HEK293 (cell line): ENCODE data around the gene EBLN2.
A peak's percentile ranks its signal among the peaks of the same experiment; 100 is the strongest.

ENCODE experiments used
- CTCF ChIA-PET: fragments of 350-600 bp; formaldehyde crosslinking; extraction: SDS; loops from one replicate; lab custom pipeline; 2021; ENCODE audit warnings: antibody characterized with exemption; lab: Yijun Ruan, JAX
- POLR2A ChIA-PET: fragments of 300-600 bp; formaldehyde crosslinking; extraction: SDS; loops from one replicate; lab custom pipeline; 2020; ENCODE audit warnings: antibody characterized with exemption, inconsistent platforms; lab: Yijun Ruan, JAX
- H3K27ac ChIP-seq: fragments of 200-500 bp; sonication (Bioruptor generic); 2 replicates; pipeline ENCODE4 v1.5.1; 2014; ENCODE audit warnings: low read depth, low read length, control low read depth, inconsistent platforms; ENCODE audit errors: extremely low read depth
- H3K36me3 ChIP-seq, 2 experiments: fragments of 200-500 bp in 1 of 2; sonication (Bioruptor generic) in 1 of 2; 1 replicate in 1 of 2; 2 replicates in 1 of 2; pipeline ENCODE4 v1.5.1; 2014 to 2017; ENCODE audit warnings: inconsistent platforms in 2 of 2, low read length in 2 of 2; ENCODE audit not compliant: control insufficient read depth in 2 of 2, insufficient read depth in 1 of 2
- H3K4me1 ChIP-seq: fragments of 200-500 bp; sonication (Bioruptor generic); 2 replicates; pipeline ENCODE4 v1.5.1; 2014; ENCODE audit warnings: mild to moderate bottlenecking, low read length, inconsistent platforms; ENCODE audit not compliant: control insufficient read depth, insufficient read depth
- H3K4me3 ChIP-seq: 2 replicates; pipeline ENCODE4 v1.5.1; 2011; ENCODE audit warnings: low read depth, mild to moderate bottlenecking, control low read depth, low read length, moderate library complexity
- H3K9me3 ChIP-seq: fragments of 200-500 bp; sonication (Bioruptor generic); 2 replicates; pipeline ENCODE4 v1.5.1; 2014; ENCODE audit warnings: low read depth, low read length, inconsistent platforms; ENCODE audit not compliant: control insufficient read depth, insufficient read depth
- HOXA7 ChIP-seq: sonication (generic); formaldehyde crosslinking; IDR thresholded peaks from 2 replicates; pipeline ENCODE4 v1.8.1; 2022; ENCODE audit warnings: missing genetic modification reagents, borderline replicate concordance
- KLF1 ChIP-seq: fragments of 450-650 bp; formaldehyde crosslinking; IDR thresholded peaks from 2 replicates; pipeline ENCODE4 v1.5.1; 2016; ENCODE audit warnings: missing biosample characterization, missing genetic modification characterization
- KLF16 ChIP-seq: fragments of 450-650 bp; formaldehyde crosslinking; IDR thresholded peaks from 2 replicates; pipeline ENCODE4 v1.5.1; 2017; ENCODE audit warnings: missing biosample characterization, missing genetic modification characterization
- OVOL3 ChIP-seq: fragments of 450-650 bp; formaldehyde crosslinking; IDR thresholded peaks from 2 replicates; pipeline ENCODE4 v1.5.1; 2016; ENCODE audit warnings: missing biosample characterization, missing genetic modification characterization
- RBAK ChIP-seq: fragments of 450-650 bp; formaldehyde crosslinking; IDR thresholded peaks from 2 replicates; pipeline ENCODE4 v1.5.1; 2016; ENCODE audit warnings: missing biosample characterization, missing genetic modification characterization
- SCRT2 ChIP-seq: fragments of 450-650 bp; formaldehyde crosslinking; IDR thresholded peaks from 2 replicates; pipeline ENCODE4 v1.5.1; 2016; ENCODE audit warnings: missing biosample characterization, missing genetic modification characterization
- SP2 ChIP-seq: fragments of 450-650 bp; formaldehyde crosslinking; IDR thresholded peaks from 2 replicates; pipeline ENCODE4 v1.5.1; 2016; ENCODE audit warnings: missing biosample characterization, missing genetic modification characterization
- ZBTB20 ChIP-seq: fragments of 450-650 bp; formaldehyde crosslinking; IDR thresholded peaks from 2 replicates; pipeline ENCODE4 v1.5.1; 2016; ENCODE audit warnings: missing biosample characterization, missing genetic modification characterization
- ZFP69B ChIP-seq: fragments of 450-650 bp; formaldehyde crosslinking; IDR thresholded peaks from 2 replicates; pipeline ENCODE4 v1.5.1; 2016; ENCODE audit warnings: missing biosample characterization, missing genetic modification characterization
- ZNF114 ChIP-seq: fragments of 450-650 bp; formaldehyde crosslinking; IDR thresholded peaks from 2 replicates; pipeline ENCODE4 v1.5.0; 2017; ENCODE audit warnings: missing biosample characterization, missing genetic modification characterization
- ZNF132 ChIP-seq: fragments of 450-650 bp; formaldehyde crosslinking; IDR thresholded peaks from 2 replicates; pipeline ENCODE4 v1.5.1; 2017; ENCODE audit warnings: missing biosample characterization, missing genetic modification characterization, borderline replicate concordance
- ZNF16 ChIP-seq: fragments of 450-650 bp; formaldehyde crosslinking; IDR thresholded peaks from 2 replicates; pipeline ENCODE4 v1.5.1; 2016; ENCODE audit warnings: low read depth, missing biosample characterization, missing genetic modification characterization
- ZNF214 ChIP-seq: fragments of 450-650 bp; formaldehyde crosslinking; IDR thresholded peaks from 2 replicates; pipeline ENCODE4 v1.5.1; 2017; ENCODE audit warnings: missing biosample characterization, mild to moderate bottlenecking, missing genetic modification characterization, borderline replicate concordance
- ZNF221 ChIP-seq: fragments of 450-650 bp; formaldehyde crosslinking; IDR thresholded peaks from 2 replicates; pipeline ENCODE4 v1.5.1; 2017; ENCODE audit warnings: missing biosample characterization, missing genetic modification characterization, borderline replicate concordance
- ZNF302 ChIP-seq: fragments of 450-650 bp; formaldehyde crosslinking; IDR thresholded peaks from 2 replicates; pipeline ENCODE4 v1.5.1; 2016; ENCODE audit warnings: missing biosample characterization, missing genetic modification characterization, low read depth
- ZNF311 ChIP-seq: fragments of 450-650 bp; formaldehyde crosslinking; IDR thresholded peaks from 2 replicates; pipeline ENCODE4 v1.5.1; 2017; ENCODE audit warnings: missing biosample characterization, missing genetic modification characterization, borderline replicate concordance
- ZNF416 ChIP-seq: fragments of 450-650 bp; formaldehyde crosslinking; IDR thresholded peaks from 2 replicates; pipeline ENCODE4 v1.5.1; 2016; ENCODE audit warnings: missing biosample characterization, missing genetic modification characterization
- ZNF426 ChIP-seq: fragments of 450-650 bp; formaldehyde crosslinking; IDR thresholded peaks from 2 replicates; pipeline ENCODE4 v1.5.1; 2017; ENCODE audit warnings: missing biosample characterization, missing genetic modification characterization, mild to moderate bottlenecking, inconsistent platforms, moderate library complexity
- ZNF510 ChIP-seq: fragments of 450-650 bp; formaldehyde crosslinking; IDR thresholded peaks from 2 replicates; pipeline ENCODE4 v1.5.1; 2018; ENCODE audit warnings: mild to moderate bottlenecking, missing genetic modification characterization, missing biosample characterization; ENCODE audit not compliant: insufficient replicate concordance
- ZNF596 ChIP-seq: fragments of 450-650 bp; IDR thresholded peaks from 2 replicates; pipeline ENCODE4 v1.5.0; 2018; ENCODE audit warnings: missing biosample characterization, mild to moderate bottlenecking, missing genetic modification characterization, moderate library complexity
- ZNF600 ChIP-seq: fragments of 450-650 bp; formaldehyde crosslinking; IDR thresholded peaks from 2 replicates; pipeline ENCODE4 v1.5.1; 2016; ENCODE audit warnings: missing biosample characterization, missing genetic modification characterization
- ZNF626 ChIP-seq: fragments of 450-650 bp; sonication (Bioruptor Pico); formaldehyde crosslinking; IDR thresholded peaks from 2 replicates; pipeline ENCODE4 v1.5.1; 2018; ENCODE audit warnings: missing biosample characterization, missing genetic modification characterization, inconsistent platforms
- ZNF660 ChIP-seq: fragments of 450-650 bp; IDR thresholded peaks from 2 replicates; pipeline ENCODE4 v1.5.1; 2018; ENCODE audit warnings: missing biosample characterization, mild to moderate bottlenecking, missing genetic modification characterization
- ZNF707 ChIP-seq: fragments of 450-650 bp; formaldehyde crosslinking; IDR thresholded peaks from 2 replicates; pipeline ENCODE4 v1.5.1; 2016; ENCODE audit warnings: missing biosample characterization, missing genetic modification characterization
- ZNF76 ChIP-seq: fragments of 450-650 bp; formaldehyde crosslinking; IDR thresholded peaks from 2 replicates; pipeline ENCODE4; 2016; ENCODE audit warnings: low read depth, missing biosample characterization, missing genetic modification characterization, borderline replicate concordance
- TF ChIP-seq, protein P1 (sequence below): fragments of 450-650 bp; formaldehyde crosslinking; IDR thresholded peaks from 2 replicates; pipeline ENCODE4 v1.5.1; 2016; ENCODE audit warnings: missing biosample characterization, missing genetic modification characterization, borderline replicate concordance
- TF ChIP-seq, protein P2 (sequence below): fragments of 450-650 bp; formaldehyde crosslinking; IDR thresholded peaks from 2 replicates; pipeline ENCODE4 v1.5.1; 2016; ENCODE audit warnings: missing biosample characterization, missing genetic modification characterization

The EBLN2 gene

DNA sequence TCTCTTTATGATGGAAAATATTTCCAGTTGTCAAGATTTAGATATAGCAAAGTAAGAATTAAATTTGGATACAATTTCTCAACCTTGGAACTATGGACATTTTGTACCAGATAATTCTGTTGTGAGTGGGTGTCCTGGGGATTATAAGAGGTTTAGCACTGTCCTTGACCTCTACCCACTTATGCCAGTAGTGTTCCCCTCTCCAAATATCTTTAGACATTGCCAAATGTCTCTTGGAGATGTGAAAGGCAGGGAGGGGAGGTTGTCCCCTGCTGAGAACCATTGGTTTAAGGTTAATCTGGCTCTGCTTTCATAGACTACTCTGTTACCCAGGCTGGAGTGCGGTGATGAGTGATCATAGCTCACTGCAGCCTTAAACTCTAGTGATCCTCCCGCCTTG is at the start of gene EBLN2:
Gene EBLN2, plus strand, starts transcription at position 244 of the 400 bp plus-strand sequence. CDS start 423 bp downstream, outside the sequence.
- TF ChIP-seq KLF16 (tag by site-specific recombination) (no peak), ZNF114 (tag by site-specific recombination) (no peak), ZNF311 (no peak), ZNF596 (tag by site-specific recombination) (no peak), ZNF416 (tag by site-specific recombination) (no peak), ZNF660 (tag by site-specific recombination) (no peak), ZBTB20 (tag by site-specific recombination) (no peak)
- TF ChIP-seq, protein P1, sequence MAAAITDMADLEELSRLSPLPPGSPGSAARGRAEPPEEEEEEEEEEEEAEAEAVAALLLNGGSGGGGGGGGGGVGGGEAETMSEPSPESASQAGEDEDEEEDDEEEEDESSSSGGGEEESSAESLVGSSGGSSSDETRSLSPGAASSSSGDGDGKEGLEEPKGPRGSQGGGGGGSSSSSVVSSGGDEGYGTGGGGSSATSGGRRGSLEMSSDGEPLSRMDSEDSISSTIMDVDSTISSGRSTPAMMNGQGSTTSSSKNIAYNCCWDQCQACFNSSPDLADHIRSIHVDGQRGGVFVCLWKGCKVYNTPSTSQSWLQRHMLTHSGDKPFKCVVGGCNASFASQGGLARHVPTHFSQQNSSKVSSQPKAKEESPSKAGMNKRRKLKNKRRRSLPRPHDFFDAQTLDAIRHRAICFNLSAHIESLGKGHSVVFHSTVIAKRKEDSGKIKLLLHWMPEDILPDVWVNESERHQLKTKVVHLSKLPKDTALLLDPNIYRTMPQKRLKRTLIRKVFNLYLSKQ (tag by site-specific recombination) = no peak
- Histone ChIP-seq H3K4me1 (no peaks in the 10 kb centered on the region), H3K4me3 (no peak within 1 kb of the TSS), H3K9me3 (no peaks in the 10 kb centered on the region), H3K36me3 (peaks cover 5 to 47% of the 10 kb centered on the region in 2 experiments), H3K27ac (no peak within 1 kb of the TSS)
- CTCF ChIA-PET = interaction anchor here (0.7 kb wide), 2 partner anchors 42 to 131 kb away, joined by 3 to 4 read pairs; no protein-coding TSS in a partner anchor
- POLR2A ChIA-PET = no interaction called here

DNA sequence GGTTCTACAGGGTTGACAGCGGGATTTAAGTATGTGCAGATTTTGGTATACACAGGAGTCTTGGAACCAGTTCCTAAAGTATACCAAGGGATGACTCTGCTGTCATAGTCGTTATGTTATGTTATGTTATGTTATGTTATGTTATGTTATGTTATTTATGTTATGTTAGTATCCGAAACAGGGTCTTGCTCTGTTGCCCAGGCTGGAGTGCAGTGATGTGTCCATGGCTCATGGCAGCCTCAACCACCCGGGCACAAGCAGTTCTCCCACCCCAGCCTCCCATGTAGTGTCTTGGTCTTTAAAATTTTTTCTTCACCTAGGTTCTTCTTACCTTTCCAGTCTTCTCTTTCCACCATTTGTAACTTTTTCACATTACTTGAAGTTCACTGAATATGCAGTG is 43.2 kb upstream of the EBLN2 start:
- peaks cover 0 to 18% of the 10 kb centered on the region in 2 experiments; a peak in 2 of 3 replicates for H3K36me3 ChIP-seq
- POLR2A ChIA-PET = no interaction called here
- CTCF ChIA-PET = no interaction called here
- no peaks in the 10 kb centered on the region for H3K9me3 ChIP-seq
- no peak overlapping the region for H3K27ac ChIP-seq
- TF ChIP-seq KLF1 (tag by site-specific recombination) (no peak), ZNF132 (tag by site-specific recombination) (no peak), ZNF16 (tag by site-specific recombination) (no peak), ZFP69B (tag by site-specific recombination) (no peak), ZNF510 (tag by site-specific recombination) (no peak), ZNF214 (tag by site-specific recombination) (no peak), ZNF600 (peak; percentile 77; the same call in 1 of the 2 replicates)
- H3K4me1 ChIP-seq = no peaks in the 10 kb centered on the region
- H3K4me3 ChIP-seq = no peak overlapping the region

- POLR2A ChIA-PET = no interaction called here
- no peaks in the 10 kb centered on the region for H3K9me3 ChIP-seq
- peaks cover 0 to 18% of the 10 kb centered on the region in 2 experiments; a peak in 2 of 3 replicates for H3K36me3 ChIP-seq
- no peak for TF ChIP-seq RBAK (tag by site-specific recombination)
- no peak for TF ChIP-seq SP2 (tag by site-specific recombination)
- TF ChIP-seq SCRT2 (tag by site-specific recombination) = no peak
- no peak for TF ChIP-seq ZNF426
- TF ChIP-seq, protein P2, sequence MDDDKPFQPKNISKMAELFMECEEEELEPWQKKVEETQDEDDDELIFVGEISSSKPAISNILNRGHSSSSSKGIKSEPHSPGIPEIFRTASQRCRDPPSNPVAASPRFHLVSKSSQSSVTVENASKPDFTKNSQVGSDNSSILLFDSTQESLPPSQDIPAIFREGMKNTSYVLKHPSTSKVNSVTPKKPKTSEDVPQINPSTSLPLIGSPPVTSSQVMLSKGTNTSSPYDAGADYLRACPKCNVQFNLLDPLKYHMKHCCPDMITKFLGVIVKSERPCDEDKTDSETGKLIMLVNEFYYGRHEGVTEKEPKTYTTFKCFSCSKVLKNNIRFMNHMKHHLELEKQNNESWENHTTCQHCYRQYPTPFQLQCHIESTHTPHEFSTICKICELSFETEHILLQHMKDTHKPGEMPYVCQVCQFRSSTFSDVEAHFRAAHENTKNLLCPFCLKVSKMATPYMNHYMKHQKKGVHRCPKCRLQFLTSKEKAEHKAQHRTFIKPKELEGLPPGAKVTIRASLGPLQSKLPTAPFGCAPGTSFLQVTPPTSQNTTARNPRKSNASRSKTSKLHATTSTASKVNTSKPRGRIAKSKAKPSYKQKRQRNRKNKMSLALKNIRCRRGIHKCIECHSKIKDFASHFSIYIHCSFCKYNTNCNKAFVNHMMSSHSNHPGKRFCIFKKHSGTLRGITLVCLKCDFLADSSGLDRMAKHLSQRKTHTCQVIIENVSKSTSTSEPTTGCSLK (tag by site-specific recombination) = no peak
- TF ChIP-seq, protein P1 (tag by site-specific recombination) = no peak
- TF ChIP-seq OVOL3 (tag by site-specific recombination) = no peak
- TF ChIP-seq HOXA7 = no peak
- TF ChIP-seq ZNF302 (tag by site-specific recombination) = no peak
- TF ChIP-seq ZNF221 = no peak
- TF ChIP-seq ZNF707 (tag by site-specific recombination) = no peak
- TF ChIP-seq ZNF626 = no peak
- TF ChIP-seq ZNF76 (tag by site-specific recombination) = no peak
- no peak overlapping the region for H3K4me3 ChIP-seq
- CTCF ChIA-PET = interaction anchor here (0.6 kb wide), 1 partner anchor 42 kb away, joined by 4 read pairs; no protein-coding TSS in a partner anchor
- no peaks in the 10 kb centered on the region for H3K4me1 ChIP-seq
- H3K27ac ChIP-seq = no peak overlapping the region
Measured at GRCh38 chr3:73018790-73019441, 42.5 kb upstream of the EBLN2 start.
